GM23248 (cell line): ENCODE measurements around the gene CD72.

ENCODE experiments used
- EZH2 ChIP-seq: fragments of 200-600 bp; sonication (generic); IDR thresholded peaks from 2 replicates; pipeline ENCODE4 v1.6.1; 2018; ENCODE audit warnings: antibody characterized with exemption, mild to moderate bottlenecking; ENCODE audit not compliant: insufficient read depth, poor library complexity, severe bottlenecking
- EZH2phosphoT487 ChIP-seq: fragments of 200-600 bp; sonication (generic); IDR thresholded peaks from 2 replicates; pipeline ENCODE4 v1.6.1; 2018; ENCODE audit warnings: antibody characterized with exemption, moderate library complexity, mild to moderate bottlenecking, low read depth; ENCODE audit not compliant: insufficient read depth

GRCh38 chr9:35608221-35608620, 10.0 kb downstream of the CD72 start:
- no peak for TF ChIP-seq EZH2
- TF ChIP-seq EZH2phosphoT487, result no peak
